Measurements from ENCODE around the gene FHOD1. TPM values are rescaled to one million over a fixed set of nuclear protein-coding genes. Genes with fewer than 3 reads are reported as not detected.

FHOD1 gene
- total RNA-seq, 1 donor from 2014 or later: 32.9 TPM

DNA sequence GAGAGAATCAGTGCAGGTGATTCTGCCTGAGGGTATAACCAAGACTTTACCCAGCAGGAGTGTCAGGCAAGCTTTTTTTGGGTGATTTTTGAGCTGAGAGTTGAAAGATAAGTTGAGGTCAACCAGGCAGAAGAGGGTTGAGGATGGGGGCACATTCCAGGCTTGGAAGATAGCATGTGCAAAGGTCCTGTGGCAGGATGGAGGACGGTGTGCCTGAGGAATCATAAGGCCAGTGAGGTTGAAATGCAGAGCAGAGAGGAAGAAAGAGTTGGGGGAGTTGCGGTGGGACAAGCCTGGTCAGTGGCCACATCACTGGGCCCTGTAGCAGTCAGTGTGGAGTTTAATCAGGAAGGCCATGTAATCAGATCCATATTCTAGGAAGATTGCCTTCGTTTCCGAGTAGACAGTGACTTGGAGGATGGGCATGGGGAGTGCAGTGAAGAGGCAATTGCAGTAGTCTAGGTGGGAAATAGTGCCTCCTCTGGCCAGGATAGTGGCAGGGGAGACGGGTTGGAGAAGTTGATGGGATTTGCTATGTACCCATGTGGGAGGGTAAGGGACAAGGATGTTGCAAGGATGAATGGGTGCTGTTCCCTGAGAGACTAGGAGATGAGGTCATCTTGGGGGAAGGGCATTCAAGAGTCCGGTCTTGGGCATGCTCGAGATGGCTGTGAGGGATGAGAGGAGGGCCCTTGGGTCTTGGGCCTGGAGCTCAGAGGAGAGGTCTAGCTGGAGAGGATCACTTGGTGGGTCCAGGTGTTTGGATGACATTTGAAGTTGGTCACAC lies 36.0 kb upstream of the FHOD1 start:
- H3K36me3 Mint-ChIP-seq (ENCODE audit: low read depth): no peaks in the 10 kb centered on the region
- no peak overlapping the region for H3K4me3 Mint-ChIP-seq (ENCODE audit: unreplicated experiment)
- no peak for DNase-seq (ENCODE audit: low spot score)
- peaks cover 14% of the 10 kb centered on the region for H3K4me1 Mint-ChIP-seq (ENCODE audit: low read depth)
- H3K27ac Mint-ChIP-seq (ENCODE audit: unreplicated experiment): no peak overlapping the region
- no peaks in the 10 kb centered on the region for H3K27me3 Mint-ChIP-seq (ENCODE audit: low read depth)
- TF ChIP-seq, protein P1, sequence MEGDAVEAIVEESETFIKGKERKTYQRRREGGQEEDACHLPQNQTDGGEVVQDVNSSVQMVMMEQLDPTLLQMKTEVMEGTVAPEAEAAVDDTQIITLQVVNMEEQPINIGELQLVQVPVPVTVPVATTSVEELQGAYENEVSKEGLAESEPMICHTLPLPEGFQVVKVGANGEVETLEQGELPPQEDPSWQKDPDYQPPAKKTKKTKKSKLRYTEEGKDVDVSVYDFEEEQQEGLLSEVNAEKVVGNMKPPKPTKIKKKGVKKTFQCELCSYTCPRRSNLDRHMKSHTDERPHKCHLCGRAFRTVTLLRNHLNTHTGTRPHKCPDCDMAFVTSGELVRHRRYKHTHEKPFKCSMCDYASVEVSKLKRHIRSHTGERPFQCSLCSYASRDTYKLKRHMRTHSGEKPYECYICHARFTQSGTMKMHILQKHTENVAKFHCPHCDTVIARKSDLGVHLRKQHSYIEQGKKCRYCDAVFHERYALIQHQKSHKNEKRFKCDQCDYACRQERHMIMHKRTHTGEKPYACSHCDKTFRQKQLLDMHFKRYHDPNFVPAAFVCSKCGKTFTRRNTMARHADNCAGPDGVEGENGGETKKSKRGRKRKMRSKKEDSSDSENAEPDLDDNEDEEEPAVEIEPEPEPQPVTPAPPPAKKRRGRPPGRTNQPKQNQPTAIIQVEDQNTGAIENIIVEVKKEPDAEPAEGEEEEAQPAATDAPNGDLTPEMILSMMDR (IDR thresholded peaks at IDR 0.05): no peak
- H3K9me3 Mint-ChIP-seq (ENCODE audit: low read depth): no peaks in the 10 kb centered on the region

DNA sequence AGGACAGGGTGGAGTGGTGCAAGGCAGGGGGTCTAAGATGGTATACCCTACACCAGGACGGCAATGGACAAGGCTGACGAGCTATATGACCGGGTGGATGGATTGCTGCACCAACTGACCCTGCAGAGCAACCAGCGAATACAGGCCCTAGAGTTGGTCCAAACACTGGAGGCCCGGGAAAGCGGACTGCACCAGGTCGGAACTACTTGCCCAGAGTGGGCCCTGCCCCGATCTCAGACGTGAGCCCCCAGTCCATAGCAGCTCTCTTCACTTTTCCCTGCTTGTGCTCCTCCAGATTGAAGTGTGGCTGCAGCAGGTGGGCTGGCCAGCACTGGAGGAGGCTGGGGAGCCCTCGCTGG lies 35.1 kb upstream of the FHOD1 start:
- H3K27me3 Mint-ChIP-seq (ENCODE audit: low read depth): no peaks in the 10 kb centered on the region
- no peak overlapping the region for H3K27ac Mint-ChIP-seq (ENCODE audit: unreplicated experiment)
- no peak for DNase-seq (ENCODE audit: low spot score)
- TF ChIP-seq, protein P1 (IDR thresholded peaks at IDR 0.05): no peak
- H3K4me1 Mint-ChIP-seq (ENCODE audit: low read depth): peaks cover 21% of the 10 kb centered on the region
- H3K4me3 Mint-ChIP-seq (ENCODE audit: unreplicated experiment): no peak overlapping the region
- no peaks in the 10 kb centered on the region for H3K36me3 Mint-ChIP-seq (ENCODE audit: low read depth)
- H3K9me3 Mint-ChIP-seq (ENCODE audit: low read depth): no peaks in the 10 kb centered on the region

DNA sequence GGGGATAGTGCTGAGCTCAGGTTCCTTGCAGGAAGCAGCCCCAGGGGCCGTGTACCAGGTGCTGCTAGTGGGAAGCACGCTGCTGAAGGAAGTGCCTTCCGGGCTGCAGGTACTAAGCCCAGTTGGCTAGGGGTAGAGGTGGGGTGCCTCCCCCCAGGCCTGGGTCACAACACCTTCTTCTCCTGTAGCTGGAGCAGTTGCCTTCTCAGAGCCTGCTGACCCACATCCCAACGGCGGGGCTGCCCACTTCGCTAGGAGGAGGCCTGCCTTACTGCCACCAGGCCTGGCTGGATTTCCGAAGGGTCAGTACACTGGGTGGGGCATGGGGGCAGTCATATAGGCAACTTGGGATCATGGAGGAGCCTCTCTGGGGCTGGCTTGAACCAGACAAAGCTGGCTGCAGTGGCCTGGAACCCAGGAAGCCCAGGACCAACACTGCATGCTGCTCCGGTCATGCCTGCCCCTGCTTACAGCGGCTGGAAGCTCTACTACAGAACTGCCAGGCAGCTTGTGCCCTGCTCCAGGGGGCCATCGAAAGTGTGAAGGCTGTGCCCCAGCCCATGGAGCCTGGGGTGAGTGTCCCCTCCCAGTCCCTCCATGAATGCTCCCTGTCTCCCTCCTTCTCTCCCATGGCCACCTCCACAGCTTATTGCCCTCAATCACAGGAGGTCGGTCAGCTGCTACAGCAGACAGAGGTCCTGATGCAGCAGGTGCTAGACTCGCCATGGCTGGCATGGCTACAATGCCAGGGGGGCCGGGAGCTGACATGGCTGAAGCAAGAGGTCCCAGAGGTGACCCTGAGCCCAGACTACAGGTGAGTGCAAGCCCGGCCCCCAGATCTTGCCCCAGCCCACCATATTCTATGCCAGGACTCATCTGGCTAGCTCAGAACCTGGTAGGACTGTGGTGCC lies 34.5 kb upstream of the FHOD1 start:
- Mint-ChIP-seq H3K27me3 (ENCODE audit: low read depth) (no peaks in the 10 kb centered on the region), H3K36me3 (ENCODE audit: low read depth) (no peaks in the 10 kb centered on the region), H3K27ac (ENCODE audit: unreplicated experiment) (no peak overlapping the region), H3K4me3 (ENCODE audit: unreplicated experiment) (no peak overlapping the region), H3K9me3 (ENCODE audit: low read depth) (no peaks in the 10 kb centered on the region), H3K4me1 (ENCODE audit: low read depth) (peaks cover 28% of the 10 kb centered on the region)
- DNase-seq (ENCODE audit: low spot score): no peak
- TF ChIP-seq, protein P1 (IDR thresholded peaks at IDR 0.05): no peak

GRCh38 chr16:67280090-67281015 lies 33.1 kb upstream of the FHOD1 start:
- DNase-seq (ENCODE audit: low spot score): no peak
- H3K36me3 Mint-ChIP-seq (ENCODE audit: low read depth): no peaks in the 10 kb centered on the region
- TF ChIP-seq, protein P1 (IDR thresholded peaks at IDR 0.05): no peak
- peaks cover 33% of the 10 kb centered on the region for H3K4me1 Mint-ChIP-seq (ENCODE audit: low read depth)
- no peak overlapping the region for H3K4me3 Mint-ChIP-seq (ENCODE audit: unreplicated experiment)
- no peaks in the 10 kb centered on the region for H3K27me3 Mint-ChIP-seq (ENCODE audit: low read depth)
- no peak overlapping the region for H3K27ac Mint-ChIP-seq (ENCODE audit: unreplicated experiment)
- no peaks in the 10 kb centered on the region for H3K9me3 Mint-ChIP-seq (ENCODE audit: low read depth)

Measured in chondrocyte (in vitro differentiated cells).